K562 (cell line): Measurements from ENCODE around the gene AIFM1. TPM values are rescaled to one million over a fixed set of nuclear protein-coding genes. Genes with fewer than 3 reads are reported as not detected.

Source experiments
- BHLHE40 ChIP-seq: IDR thresholded peaks from 2 replicates; pipeline ENCODE4 v1.6.1; 2011; ENCODE audit warnings: low read length, improper control_type of control experiment
- CBFA2T2 ChIP-seq: fragments of 450-650 bp; conservative IDR thresholded peaks from 2 replicates; pipeline ENCODE4 v1.6.1; 2017; ENCODE audit warnings: mild to moderate bottlenecking
- CBFB ChIP-seq: sonication (generic); formaldehyde crosslinking; IDR thresholded peaks from 2 replicates; pipeline ENCODE4 v1.4.0; 2020; ENCODE audit warnings: mild to moderate bottlenecking, missing genetic modification reagents
- CHD2 ChIP-seq: IDR thresholded peaks from 2 replicates; pipeline ENCODE4 v1.6.1; 2011; ENCODE audit warnings: low read depth, low read length
- HCFC1 ChIP-seq: IDR thresholded peaks from 2 replicates; pipeline ENCODE4 v1.6.1; 2012; ENCODE audit warnings: low read depth, low read length, improper control_type of control experiment
- IFI16 ChIP-seq: fragments of 250-450 bp; sonication (Bioruptor Pico); IDR thresholded peaks from 2 replicates; pipeline ENCODE4 v2.1.2; 2022; ENCODE audit warnings: mild to moderate bottlenecking, inconsistent platforms
- KDM1A ChIP-seq, 2 experiments: fragments of 450-650 bp; IDR thresholded peaks; 2 replicates each; pipeline ENCODE4 v1.6.1; 2016; ENCODE audit warnings: mild to moderate bottlenecking in 2 of 2
- NFRKB ChIP-seq: fragments of 450-650 bp; IDR thresholded peaks from 2 replicates; pipeline ENCODE4 v1.6.1; 2016; ENCODE audit warnings: low read depth
- PHF20 ChIP-seq: fragments of 450-650 bp; IDR thresholded peaks from 2 replicates; pipeline ENCODE4 v1.6.1; 2018; ENCODE audit not compliant: partially characterized antibody
- RBFOX2 ChIP-seq: fragments of 200-400 bp; formaldehyde crosslinking; IDR thresholded peaks from 2 replicates; pipeline ENCODE4 v1.6.1; 2017; ENCODE audit warnings: low read depth, mild to moderate bottlenecking, low read length, moderate library complexity
- SMAD2 ChIP-seq: fragments of 150-350 bp; IDR thresholded peaks from 2 replicates; pipeline ENCODE4 v1.6.1; 2014; ENCODE audit warnings: low read depth, mild to moderate bottlenecking, low read length
- ZKSCAN1 ChIP-seq: fragments of 150-350 bp; IDR thresholded peaks from 2 replicates; pipeline ENCODE4 v1.6.1; 2016; ENCODE audit warnings: low read depth, low read length
- ZKSCAN3 ChIP-seq: fragments of 250-450 bp; sonication (Bioruptor Pico); IDR thresholded peaks from 2 replicates; pipeline ENCODE4 v1.4.0; 2020
- ZNF143 ChIP-seq: sonication (generic); formaldehyde crosslinking; IDR thresholded peaks from 2 replicates; pipeline ENCODE4 v1.9.0; 2022; ENCODE audit warnings: mild to moderate bottlenecking, missing genetic modification reagents
- polyA plus RNA-seq, 8 experiments: library from polyadenylated mRNA; depleted of rRNA in 4 of 8; stranded (reverse) in 5 of 8; unstranded in 3 of 8; fragments of >200 nt; fragmentation: Nextera tagmentation in 2 of 8; fragmentation: Illumina TruSeq in 1 of 8; extraction: Ambion mirVana in 2 of 8; extraction: Trizol in 1 of 8; gene quantifications; 2 replicates each; pipeline versions ENCODE4 v1.2.1 to v1.2.3, GENCODE V29; 2011 to 2014; ENCODE audit warnings: inconsistent platforms in 1 of 8, missing spikeins in 1 of 8
- total RNA-seq, 7 experiments: library from RNA; depleted of rRNA in 6 of 7; stranded (reverse); fragments of >200 nt in 6 of 7; fragmentation: Illumina TruSeq in 2 of 7; extraction: Trizol in 2 of 7; gene quantifications; 2 replicates each; pipeline versions ENCODE4 v1.2.1 to v1.2.3, GENCODE V29; 2011 to 2021; ENCODE audit warnings: low replicate concordance in 1 of 7
- TF ChIP-seq, protein P1 (sequence below): sonication (generic); formaldehyde crosslinking; IDR thresholded peaks from 2 replicates; pipeline ENCODE4 v1.8.0; 2023; ENCODE audit warnings: mild to moderate bottlenecking, missing genetic modification reagents
- TF ChIP-seq, protein P2 (sequence below): sonication (generic); IDR thresholded peaks from 2 replicates; pipeline ENCODE4 v1.6.1; 2016
- TF ChIP-seq, protein P3 (sequence below): fragments of 250-450 bp; sonication (Bioruptor Pico); IDR thresholded peaks from 2 replicates; pipeline ENCODE4 v1.5.0; 2021
- TF ChIP-seq, protein P4 (sequence below): fragments of 200-800 bp; sonication (Bioruptor generic); IDR thresholded peaks from 2 replicates; pipeline ENCODE4 v1.6.1; 2017; ENCODE audit warnings: missing genetic modification characterization, missing compliant biosample characterization
- TF ChIP-seq, protein P5 (sequence below), 2 experiments: fragments of 450-650 bp in 1 of 2; sonication (generic) in 1 of 2; formaldehyde crosslinking in 1 of 2; IDR thresholded peaks in 1 of 2; conservative IDR thresholded peaks in 1 of 2; 2 replicates each; pipeline versions ENCODE4 v1.6.1 to v1.8.1; 2016 to 2023; ENCODE audit warnings: mild to moderate bottlenecking in 2 of 2, moderate library complexity in 2 of 2, inconsistent platforms in 1 of 2, missing genetic modification reagents in 1 of 2
- TF ChIP-seq, protein P6 (sequence below): sonication (generic); formaldehyde crosslinking; IDR thresholded peaks from 2 replicates; pipeline ENCODE4 v1.8.0; 2022; ENCODE audit warnings: mild to moderate bottlenecking, missing genetic modification reagents

AIFM1 gene
- total and polyA plus RNA-seq, 9 of the 15 experiments (the other 6 are each of a cell fraction or from before 2014, with no cell fraction given) = 51.0 to 117 (median 91.2) TPM

DNA sequence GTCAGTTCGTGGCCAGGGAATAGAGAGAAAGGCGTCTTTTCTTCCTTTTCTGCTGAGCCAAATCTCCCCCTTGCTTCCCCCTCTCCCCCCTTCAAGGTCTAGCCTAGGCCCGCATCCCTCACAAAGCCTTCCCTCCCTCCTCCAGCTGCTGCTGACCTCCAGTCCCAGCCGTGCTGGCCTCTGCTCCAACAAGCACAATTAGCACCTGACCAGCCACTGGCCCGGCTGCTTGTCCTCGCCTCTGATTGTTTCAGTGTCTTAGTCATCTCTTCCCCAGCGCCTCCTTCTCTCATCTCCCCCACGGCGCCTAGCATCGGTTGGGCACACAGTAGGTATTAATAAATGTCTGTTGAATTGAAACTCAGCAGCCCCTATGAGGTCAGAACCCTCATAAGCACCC lies 59.6 kb downstream of the AIFM1 start (continued):
- TF ChIP-seq, protein P1, sequence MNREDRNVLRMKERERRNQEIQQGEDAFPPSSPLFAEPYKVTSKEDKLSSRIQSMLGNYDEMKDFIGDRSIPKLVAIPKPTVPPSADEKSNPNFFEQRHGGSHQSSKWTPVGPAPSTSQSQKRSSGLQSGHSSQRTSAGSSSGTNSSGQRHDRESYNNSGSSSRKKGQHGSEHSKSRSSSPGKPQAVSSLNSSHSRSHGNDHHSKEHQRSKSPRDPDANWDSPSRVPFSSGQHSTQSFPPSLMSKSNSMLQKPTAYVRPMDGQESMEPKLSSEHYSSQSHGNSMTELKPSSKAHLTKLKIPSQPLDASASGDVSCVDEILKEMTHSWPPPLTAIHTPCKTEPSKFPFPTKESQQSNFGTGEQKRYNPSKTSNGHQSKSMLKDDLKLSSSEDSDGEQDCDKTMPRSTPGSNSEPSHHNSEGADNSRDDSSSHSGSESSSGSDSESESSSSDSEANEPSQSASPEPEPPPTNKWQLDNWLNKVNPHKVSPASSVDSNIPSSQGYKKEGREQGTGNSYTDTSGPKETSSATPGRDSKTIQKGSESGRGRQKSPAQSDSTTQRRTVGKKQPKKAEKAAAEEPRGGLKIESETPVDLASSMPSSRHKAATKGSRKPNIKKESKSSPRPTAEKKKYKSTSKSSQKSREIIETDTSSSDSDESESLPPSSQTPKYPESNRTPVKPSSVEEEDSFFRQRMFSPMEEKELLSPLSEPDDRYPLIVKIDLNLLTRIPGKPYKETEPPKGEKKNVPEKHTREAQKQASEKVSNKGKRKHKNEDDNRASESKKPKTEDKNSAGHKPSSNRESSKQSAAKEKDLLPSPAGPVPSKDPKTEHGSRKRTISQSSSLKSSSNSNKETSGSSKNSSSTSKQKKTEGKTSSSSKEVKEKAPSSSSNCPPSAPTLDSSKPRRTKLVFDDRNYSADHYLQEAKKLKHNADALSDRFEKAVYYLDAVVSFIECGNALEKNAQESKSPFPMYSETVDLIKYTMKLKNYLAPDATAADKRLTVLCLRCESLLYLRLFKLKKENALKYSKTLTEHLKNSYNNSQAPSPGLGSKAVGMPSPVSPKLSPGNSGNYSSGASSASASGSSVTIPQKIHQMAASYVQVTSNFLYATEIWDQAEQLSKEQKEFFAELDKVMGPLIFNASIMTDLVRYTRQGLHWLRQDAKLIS = no peak
- no peak for TF ChIP-seq CBFB
- TF ChIP-seq, protein P2, sequence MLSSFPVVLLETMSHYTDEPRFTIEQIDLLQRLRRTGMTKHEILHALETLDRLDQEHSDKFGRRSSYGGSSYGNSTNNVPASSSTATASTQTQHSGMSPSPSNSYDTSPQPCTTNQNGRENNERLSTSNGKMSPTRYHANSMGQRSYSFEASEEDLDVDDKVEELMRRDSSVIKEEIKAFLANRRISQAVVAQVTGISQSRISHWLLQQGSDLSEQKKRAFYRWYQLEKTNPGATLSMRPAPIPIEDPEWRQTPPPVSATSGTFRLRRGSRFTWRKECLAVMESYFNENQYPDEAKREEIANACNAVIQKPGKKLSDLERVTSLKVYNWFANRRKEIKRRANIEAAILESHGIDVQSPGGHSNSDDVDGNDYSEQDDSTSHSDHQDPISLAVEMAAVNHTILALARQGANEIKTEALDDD = no peak
- no peak for TF ChIP-seq CBFA2T2
- no peak for TF ChIP-seq KDM1A (IDR thresholded peaks at IDR 0.05)
- TF ChIP-seq NFRKB = no peak
- no peak for TF ChIP-seq HCFC1
- no peak for TF ChIP-seq CHD2
- TF ChIP-seq BHLHE40 = peak; percentile 34; the same call in 1 of the 2 replicates
- TF ChIP-seq, protein P3, sequence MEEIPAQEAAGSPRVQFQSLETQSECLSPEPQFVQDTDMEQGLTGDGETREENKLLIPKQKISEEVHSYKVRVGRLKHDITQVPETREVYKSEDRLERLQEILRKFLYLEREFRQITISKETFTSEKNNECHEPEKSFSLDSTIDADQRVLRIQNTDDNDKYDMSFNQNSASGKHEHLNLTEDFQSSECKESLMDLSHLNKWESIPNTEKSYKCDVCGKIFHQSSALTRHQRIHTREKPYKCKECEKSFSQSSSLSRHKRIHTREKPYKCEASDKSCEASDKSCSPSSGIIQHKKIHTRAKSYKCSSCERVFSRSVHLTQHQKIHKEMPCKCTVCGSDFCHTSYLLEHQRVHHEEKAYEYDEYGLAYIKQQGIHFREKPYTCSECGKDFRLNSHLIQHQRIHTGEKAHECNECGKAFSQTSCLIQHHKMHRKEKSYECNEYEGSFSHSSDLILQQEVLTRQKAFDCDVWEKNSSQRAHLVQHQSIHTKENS (CRISPR knock-in tag) = no peak
- TF ChIP-seq, protein P4, sequence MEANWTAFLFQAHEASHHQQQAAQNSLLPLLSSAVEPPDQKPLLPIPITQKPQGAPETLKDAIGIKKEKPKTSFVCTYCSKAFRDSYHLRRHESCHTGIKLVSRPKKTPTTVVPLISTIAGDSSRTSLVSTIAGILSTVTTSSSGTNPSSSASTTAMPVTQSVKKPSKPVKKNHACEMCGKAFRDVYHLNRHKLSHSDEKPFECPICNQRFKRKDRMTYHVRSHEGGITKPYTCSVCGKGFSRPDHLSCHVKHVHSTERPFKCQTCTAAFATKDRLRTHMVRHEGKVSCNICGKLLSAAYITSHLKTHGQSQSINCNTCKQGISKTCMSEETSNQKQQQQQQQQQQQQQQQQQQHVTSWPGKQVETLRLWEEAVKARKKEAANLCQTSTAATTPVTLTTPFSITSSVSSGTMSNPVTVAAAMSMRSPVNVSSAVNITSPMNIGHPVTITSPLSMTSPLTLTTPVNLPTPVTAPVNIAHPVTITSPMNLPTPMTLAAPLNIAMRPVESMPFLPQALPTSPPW (CRISPR knock-in tag) = peak; percentile 16; the same call in 1 of the 2 replicates
- no peak for TF ChIP-seq SMAD2
- TF ChIP-seq IFI16 (CRISPR knock-in tag) = no peak
- TF ChIP-seq, protein P5, sequence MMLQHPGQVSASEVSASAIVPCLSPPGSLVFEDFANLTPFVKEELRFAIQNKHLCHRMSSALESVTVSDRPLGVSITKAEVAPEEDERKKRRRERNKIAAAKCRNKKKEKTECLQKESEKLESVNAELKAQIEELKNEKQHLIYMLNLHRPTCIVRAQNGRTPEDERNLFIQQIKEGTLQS (IDR thresholded peaks at IDR 0.05) = 0 out of 2 replicates have a peak, but pooled peaks have one; percentile 12
- TF ChIP-seq, protein P5 (CRISPR knock-in tag; conservative IDR thresholded peaks at IDR 0.05) = no peak
- TF ChIP-seq ZNF143 (CRISPR knock-in tag) = no peak
- TF ChIP-seq, protein P6, sequence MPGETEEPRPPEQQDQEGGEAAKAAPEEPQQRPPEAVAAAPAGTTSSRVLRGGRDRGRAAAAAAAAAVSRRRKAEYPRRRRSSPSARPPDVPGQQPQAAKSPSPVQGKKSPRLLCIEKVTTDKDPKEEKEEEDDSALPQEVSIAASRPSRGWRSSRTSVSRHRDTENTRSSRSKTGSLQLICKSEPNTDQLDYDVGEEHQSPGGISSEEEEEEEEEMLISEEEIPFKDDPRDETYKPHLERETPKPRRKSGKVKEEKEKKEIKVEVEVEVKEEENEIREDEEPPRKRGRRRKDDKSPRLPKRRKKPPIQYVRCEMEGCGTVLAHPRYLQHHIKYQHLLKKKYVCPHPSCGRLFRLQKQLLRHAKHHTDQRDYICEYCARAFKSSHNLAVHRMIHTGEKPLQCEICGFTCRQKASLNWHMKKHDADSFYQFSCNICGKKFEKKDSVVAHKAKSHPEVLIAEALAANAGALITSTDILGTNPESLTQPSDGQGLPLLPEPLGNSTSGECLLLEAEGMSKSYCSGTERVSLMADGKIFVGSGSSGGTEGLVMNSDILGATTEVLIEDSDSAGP (CRISPR knock-in tag) = no peak
- peak; percentile 25; the same call in 1 of the 2 replicates for TF ChIP-seq ZKSCAN3
- TF ChIP-seq PHF20 = no peak
- TF ChIP-seq RBFOX2 = 0 out of 2 replicates have a peak, but pooled peaks have one; percentile 15
- peak; percentile 87 for TF ChIP-seq ZKSCAN1
